HG02938 (cell line): ENCODE results near the gene IRS1.
"Not testable (repeated sequence)": the region's sequence is repeated elsewhere in the genome, so short reads cannot be mapped to it uniquely, and the experiment has no call there.

ENCODE experiments used
- ATAC-seq: cut with Tn5 transposase; IDR thresholded peaks from one replicate; pipeline ENCODE4 v1.9.1; 2021; ENCODE audit warnings: mild to moderate bottlenecking, moderate library complexity; ENCODE audit not compliant: unreplicated experiment

IRS1 gene, protein sequence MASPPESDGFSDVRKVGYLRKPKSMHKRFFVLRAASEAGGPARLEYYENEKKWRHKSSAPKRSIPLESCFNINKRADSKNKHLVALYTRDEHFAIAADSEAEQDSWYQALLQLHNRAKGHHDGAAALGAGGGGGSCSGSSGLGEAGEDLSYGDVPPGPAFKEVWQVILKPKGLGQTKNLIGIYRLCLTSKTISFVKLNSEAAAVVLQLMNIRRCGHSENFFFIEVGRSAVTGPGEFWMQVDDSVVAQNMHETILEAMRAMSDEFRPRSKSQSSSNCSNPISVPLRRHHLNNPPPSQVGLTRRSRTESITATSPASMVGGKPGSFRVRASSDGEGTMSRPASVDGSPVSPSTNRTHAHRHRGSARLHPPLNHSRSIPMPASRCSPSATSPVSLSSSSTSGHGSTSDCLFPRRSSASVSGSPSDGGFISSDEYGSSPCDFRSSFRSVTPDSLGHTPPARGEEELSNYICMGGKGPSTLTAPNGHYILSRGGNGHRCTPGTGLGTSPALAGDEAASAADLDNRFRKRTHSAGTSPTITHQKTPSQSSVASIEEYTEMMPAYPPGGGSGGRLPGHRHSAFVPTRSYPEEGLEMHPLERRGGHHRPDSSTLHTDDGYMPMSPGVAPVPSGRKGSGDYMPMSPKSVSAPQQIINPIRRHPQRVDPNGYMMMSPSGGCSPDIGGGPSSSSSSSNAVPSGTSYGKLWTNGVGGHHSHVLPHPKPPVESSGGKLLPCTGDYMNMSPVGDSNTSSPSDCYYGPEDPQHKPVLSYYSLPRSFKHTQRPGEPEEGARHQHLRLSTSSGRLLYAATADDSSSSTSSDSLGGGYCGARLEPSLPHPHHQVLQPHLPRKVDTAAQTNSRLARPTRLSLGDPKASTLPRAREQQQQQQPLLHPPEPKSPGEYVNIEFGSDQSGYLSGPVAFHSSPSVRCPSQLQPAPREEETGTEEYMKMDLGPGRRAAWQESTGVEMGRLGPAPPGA (N-terminal part only)

DNA sequence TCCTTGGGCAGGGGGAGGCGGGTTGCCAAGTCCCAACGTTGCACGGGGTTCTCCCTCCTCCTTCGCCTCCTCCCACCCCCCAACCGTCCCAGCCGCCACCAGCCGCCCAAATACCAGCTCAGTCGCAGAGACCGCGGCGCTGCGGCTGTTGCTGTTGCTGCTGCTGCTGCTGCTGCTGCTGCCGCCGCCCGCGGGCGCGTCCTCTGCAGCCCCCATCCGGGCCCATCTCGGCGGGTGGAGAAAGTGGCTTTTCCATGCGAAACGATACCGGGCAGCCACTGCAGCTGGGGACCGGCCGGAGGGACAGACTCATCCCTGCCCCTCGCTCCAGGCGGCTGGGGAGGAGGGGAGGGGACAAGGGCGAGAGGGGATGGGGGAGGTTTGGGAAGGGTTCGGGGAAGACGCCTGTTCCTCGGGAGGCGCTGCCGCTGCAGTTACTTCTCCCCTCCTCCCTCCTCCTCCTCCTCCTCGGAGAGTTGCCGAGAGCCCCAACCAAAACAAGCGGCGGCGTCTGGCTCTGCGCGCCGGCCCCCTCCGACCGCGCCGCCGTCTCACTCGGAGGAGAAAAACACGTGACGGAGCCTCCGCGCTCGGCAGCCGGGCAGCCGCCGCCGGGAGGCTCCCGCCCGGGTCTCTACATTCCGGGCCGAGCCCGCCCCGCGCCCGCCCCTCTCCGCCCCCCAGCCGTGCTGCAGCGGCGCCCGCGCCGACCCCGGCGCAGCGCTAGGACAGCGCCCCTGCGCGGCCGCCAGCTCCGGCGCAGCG is at the start of gene IRS1:
TSS of gene IRS1 (minus strand) at position 610 of the 765 bp plus-strand sequence. CDS start 1,082 bp downstream, outside the sequence.
- ATAC-seq, result peak; percentile 33

DNA sequence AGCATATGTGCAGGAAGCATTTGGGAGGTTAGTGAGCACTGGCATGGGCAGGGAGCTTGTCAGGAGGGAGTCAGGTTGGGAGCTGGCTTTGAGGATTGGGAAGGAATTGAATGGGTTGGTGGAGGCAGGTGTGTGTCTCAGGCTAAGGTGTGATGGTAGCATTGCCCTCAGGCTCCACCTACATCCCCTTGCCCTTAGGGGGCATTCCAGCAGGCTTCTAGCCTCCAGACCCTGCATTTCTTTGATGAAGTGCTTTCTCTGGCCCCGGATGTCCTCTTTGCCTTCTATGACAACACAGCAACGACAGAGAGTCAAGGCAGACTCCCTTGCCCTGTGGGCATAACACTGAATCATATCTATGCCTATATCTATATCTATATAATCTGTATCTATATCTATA is 49.7 kb upstream of the IRS1 start:
- no peak for ATAC-seq

DNA sequence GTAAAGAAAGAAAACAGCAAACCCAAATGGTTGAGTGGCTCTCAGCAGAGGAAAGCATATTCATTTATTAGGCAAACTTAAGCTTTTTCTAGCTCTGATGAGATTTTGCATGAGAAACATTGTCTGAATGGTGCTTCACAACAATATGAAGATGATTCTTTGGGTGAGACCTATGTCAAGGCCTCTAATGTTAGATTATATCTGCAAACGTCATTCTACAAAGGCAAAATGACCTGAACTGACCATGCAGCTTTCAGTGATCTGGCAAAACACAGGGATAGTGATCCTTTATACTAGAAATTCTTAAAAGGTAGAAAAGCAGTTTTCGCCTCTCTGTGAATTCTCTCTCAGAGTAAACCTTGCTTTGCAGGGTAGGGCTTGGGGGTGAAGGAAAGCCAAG is 47.9 kb upstream of the IRS1 start:
- ATAC-seq, result no peak

DNA sequence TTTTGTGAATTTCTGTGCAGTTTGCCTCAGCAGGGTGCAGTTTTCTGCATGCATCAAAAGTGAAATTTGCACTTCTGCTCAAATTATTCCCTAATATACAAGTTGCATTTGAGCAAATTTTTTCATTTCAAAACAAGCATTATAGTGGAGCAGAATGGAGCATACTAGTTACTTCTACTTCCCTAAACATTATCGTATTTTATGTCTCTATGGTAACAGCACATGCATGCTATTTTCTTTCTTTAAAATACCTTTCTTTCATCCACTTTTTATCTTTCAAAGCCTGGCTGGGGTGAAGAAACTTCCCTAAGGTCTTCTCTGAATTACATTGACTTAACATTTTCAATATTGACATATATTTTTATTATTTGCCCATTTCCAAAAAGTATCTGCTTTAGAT is 47.5 kb upstream of the IRS1 start:
- ATAC-seq, result no peak

DNA sequence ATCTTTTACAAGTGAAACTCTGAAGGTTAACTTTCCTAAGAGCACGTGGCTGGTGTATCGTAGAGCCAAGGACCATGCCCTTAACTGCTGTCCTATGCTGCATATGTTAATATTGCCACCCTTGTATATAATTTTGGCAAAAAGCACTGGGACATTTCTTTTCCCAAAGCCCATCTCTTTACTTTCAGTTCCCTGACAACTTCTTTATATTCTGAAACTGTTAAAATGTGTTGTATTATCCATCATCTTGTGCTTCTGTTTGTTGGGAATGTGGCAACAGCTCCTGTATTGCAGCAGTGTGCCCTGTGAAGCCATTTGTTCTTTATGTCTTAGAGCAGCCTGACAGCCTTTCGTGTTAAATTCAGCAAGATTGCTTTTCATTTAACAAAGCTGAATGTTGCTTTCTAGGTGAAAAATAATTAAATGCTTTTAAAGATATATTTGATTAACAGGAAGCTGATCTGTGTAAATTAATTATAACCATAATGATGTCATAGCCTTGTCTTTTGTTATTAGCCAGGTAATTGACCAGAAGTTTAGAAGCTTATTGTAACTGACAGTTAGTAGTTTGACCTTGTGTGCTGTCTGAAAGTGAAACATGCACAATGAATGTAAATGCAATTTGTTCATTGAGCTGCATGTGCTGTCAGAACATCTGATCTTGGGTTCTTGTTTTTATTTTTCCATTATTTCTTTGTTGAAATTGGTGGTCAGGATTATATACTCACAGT is 45.9 kb upstream of the IRS1 start:
- peak; percentile 59 for ATAC-seq

DNA sequence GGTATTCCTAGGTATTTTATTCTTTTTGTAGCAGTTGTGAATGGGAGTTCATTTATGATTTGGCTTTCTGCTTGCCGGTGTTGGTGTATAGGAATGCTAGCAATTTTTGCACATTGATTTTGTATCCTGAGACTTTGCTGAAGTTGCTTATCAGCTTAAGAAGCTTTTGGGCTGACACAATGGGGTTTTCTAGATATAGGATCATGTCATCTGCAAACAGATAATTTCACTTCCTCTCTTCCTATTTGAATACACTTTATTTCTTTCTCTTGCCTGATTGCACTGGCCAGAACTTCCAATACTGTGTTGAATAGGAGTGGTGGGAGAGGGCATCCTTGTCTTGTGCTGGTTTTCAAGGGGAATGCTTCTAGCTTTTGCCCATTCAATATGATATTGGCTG is 43.4 kb upstream of the IRS1 start:
- not testable (repeated sequence) for ATAC-seq

DNA sequence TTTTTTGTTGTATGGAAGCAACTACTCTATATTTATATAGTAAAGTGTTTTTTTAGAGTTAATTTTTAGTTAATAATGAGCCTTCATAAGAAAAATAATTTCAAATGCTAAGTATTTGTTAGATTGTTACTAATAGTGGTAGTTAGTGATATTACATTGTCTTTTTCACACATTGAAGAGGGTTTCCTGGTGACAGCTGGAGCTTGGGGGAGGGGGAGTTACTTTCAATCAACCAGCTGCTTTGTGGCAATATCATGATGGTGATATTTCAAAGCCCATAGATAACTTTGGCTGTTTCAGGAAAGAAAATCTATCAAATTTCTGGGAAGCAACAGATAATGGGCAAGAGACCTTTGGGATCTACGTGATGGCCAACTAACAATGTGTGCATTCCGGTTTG is 40.3 kb upstream of the IRS1 start:
- no peak for ATAC-seq

DNA sequence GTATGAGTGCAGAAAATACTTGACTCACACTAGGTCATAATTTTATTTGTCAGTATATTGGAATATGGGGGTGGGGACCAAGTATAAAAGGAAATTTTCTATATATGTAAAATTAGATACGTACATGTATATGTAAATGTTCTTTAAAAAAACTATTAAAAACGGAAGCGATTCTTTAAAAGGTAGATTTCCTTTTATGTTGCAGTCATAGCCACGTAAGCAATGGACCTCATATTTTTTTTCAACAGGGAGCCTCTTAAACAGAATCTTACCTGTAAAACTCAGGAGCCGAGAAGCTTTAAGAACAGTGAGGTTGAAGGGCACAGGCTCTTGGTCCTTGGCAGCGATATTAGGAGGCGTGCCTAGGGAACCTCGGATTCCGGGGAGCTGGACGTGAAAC is 39.5 kb upstream of the IRS1 start:
- ATAC-seq, result no peak

DNA sequence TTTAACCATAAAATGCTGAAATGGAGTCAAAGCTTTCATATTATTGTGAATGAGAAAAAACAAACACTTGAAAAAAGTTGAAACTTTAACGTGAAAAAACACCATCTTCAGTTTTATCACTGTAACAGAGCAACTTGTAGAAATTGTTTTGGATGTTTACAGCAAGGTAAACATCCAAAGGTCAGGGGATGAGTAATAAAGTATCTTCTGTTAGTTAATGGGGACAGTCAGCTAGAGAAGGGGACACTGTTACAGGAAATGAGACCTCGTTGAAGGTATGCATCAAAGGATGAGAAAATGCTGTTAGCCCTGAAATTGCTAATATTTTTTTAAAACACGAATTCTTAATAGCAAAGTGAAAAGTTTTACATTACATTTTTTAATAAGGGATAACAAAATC is 39.1 kb upstream of the IRS1 start:
- ATAC-seq, result no peak

DNA sequence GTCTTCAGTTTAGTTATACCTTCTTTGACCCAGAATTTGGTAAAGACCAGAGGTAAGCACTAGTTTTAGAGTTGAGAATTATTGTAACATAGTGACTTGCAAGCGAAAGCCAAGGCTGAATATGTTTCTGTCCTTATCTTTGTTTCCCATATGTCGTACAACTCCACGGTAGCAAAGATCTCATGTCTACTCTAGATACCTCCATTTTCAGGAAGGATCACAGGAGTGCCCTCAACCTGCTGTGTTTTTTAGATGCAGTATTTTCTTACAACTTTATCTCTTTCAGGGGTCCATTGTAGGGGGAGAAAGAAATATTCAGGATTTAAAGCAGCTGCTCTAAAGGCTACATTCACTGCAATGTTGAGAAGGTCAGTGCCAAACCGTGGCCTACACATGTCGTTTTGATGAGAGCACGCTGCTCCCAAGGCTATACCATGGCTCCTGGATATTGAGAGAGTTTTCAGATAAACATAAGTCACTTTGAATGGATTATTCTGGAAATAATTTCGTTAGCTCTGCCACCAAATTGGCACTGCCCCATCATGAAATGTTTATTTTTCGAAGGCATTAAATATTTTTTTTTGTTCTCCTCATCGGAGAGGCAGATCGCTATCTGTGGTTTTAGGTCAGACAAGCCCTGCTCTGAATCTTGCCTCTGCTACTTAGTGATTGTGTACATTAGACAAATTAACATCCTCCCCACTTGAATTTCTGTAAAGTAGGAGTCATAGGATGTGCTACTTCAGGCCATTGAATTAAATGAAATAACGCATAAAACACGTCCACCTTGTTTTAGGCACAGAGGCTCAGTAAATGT is 38.4 kb upstream of the IRS1 start:
- no peak for ATAC-seq

DNA sequence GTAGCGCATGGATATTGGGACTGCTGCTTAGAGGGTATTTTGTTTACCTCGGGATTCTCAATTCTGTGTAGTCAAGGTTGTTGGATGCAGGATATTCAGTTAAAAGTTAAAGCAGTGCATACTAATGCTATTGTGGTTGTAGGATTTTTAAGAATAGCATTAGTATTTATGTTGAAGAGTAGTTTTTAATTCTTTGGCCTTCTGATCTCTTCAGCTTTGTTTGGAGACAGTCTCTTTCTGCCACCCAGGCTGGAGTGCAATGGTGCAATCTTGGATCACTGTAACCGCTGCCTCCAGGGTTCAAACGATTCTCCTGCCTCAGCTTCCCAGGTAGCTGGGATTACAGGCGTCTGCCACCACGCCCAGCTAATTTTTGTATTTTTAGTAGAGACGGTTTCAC is 37.7 kb upstream of the IRS1 start:
- ATAC-seq, result no peak

DNA sequence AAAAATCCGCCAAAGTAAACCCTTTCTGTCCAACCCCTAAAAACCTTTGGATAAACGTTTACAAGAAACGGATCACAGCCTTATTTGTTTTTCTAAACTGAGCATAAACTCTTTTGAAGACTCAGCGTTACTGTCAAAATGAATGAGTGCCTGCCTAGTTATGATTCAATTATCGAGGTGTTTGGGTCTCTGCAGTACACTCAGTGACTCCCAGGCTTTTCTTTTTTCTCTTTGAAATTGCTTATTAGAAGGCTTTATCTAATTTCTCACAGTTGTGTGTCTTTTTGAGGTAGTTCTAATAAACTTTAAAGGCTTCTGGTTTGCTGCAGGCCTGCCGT is 36.9 kb upstream of the IRS1 start:
- peak; percentile 4 for ATAC-seq

DNA sequence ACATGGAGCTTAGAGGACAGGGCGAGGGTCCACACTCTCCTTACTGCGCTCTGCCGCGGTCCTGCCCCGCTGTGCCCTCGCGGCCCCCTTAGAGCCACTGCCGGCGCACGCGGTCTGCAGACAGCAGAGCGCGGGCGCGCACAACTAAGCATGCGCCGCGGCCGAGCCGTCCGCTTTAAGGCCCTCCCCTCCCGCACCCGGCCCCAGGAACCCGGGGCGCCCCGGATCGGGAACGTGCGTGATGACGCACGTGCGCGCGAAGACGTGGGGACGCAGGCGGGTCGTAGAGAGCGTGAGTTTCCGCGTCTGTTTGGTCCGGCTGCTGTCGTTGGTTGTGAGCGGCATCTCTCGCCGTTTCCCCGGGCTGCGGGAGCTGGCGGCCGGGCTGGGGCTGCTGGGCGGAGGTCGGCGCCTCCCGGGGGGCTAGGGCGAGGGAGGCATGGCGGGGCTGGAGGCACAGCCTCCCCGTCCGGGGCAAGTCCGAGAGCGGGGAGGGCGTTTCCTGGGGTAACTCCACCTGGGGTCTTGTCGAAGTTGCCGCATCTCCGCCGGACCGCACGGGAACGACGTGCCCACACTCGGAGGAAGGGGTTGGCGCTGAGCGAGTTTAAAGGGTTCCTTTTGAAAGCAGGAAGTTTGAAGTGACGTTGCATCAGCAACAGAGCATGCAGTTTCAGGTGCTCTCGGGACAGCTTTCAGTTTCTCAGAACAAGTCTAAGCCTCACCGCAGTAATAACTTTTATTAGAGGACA is 36.4 kb upstream of the IRS1 start, which contains the start of gene RHBDD1:
TSS of gene RHBDD1 (plus strand) at position 259 of the 752 bp plus-strand sequence. CDS start 28,640 bp downstream, outside the sequence.
- ATAC-seq, result peak; percentile 90

DNA sequence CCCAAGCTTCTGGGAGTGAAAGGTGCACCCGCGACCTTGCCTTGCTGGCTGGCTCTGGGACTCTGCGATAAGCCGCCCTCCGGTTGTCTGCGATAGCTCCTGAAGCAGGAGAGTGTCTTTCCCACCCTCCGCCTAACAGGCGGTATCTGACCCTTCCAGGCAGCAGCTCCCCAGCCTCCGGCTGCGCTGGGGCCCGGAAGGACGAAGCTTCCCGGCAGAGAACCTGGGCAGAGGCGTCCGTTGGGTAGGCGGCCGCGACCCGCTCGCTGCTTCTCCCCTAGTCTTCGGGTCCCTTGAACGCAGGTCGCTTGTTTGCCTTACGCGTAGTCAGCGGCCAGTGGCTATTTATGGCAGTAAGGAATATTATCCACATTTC is 35.8 kb upstream of the IRS1 start:
- peak; percentile 21 for ATAC-seq

DNA sequence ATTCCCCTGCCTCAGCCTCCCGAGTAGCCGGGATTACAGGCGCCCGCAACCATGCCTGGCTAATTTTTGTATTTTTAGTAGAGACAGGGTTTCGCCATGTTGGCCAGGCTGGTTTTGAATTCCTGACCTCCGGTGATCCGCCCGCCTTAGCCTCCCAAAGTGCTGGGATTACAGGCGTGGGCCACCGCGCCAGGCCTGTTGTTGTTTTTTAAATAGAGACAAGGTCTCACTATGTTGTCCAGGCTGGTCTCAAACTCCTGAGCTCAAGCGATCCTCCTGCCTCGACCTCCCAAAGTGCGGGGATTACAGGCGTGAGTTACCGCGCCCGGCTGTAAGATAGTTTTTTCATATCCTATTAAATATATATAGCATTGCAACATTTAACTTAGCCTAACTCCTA is 35.3 kb upstream of the IRS1 start:
- not testable (repeated sequence) for ATAC-seq

DNA sequence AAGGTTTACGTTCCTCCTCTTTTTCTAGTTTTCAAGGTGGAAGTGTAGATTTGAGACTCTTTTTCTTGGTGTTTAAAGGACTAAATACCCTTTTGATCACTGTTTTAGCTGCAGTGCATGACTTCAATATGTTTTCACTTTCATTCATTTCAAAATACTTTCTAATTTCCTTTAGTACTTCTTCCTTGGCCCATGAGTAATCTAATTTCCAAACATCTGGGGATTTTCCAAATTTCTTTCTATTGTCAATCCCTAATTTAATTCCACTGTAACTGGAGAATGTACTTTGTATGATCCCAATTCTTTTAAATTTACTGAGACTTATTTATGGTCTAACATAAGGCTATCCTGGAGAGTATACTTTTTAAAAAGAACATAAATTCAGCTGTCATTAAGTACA is 32.4 kb upstream of the IRS1 start:
- ATAC-seq, result no peak

DNA sequence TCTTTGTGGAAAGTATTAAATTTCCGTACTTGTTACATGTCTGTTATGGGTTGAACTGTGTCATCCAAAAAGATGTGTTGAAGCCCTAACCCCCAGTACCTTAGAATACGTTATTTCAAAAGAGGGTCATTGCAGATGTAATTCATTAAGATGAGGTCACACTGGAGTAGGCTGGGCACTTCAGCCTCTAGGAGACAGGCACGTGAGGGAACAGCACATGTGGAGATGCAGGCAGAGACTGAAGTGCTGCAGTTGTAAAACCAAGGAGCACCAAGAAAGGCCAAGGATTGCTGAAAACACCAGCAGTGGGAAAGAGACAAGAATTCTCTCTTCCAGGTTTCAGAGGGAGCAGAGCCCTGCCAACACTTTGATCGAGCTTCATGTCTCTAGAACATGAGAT is 31.6 kb upstream of the IRS1 start:
- no peak for ATAC-seq

DNA sequence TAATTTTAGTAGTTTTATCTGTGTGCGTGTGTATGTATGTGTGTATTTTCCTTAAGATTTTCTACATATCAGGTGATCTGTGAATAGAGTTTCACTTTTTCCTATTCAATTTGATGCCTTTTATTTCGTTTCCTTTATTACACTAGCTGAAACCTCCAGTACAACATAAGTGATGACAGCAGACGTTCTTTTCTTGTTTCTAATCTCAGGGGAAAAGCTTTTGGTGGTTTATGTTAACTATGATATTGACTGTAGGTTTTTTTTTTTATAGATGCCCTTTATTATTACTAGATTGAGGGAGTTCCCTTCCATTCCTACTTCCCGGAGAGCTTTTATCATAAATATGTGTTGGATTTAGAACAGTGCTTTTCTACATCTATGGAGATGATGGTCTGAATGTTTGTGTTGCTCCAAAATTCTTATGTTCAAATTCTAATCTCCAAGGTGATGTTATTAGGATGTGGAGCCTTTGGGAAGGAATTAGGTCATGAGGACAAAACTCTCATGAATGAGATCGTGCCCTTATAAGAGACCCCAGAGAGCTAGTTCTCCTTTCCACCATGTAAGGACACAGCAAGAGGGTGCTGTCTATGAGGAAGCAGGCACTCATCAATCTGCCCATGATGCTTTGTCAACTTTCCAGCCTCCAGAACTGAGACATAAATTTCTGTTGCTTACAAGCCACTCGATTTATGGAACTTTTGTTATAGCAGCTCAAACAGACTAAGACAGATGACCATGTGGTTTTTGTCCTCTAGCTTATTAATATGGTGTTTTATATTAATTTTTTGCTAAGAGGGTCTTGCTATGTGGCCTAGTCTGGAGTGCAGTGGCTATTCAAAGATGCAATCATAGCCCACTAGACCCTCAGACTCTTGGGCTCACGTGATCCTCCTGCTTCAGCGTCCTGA is 30.4 kb upstream of the IRS1 start:
- peak; percentile 56 for ATAC-seq
